Right atrium auricular region (tissue), 2 donors: ENCODE results near the gene TMEM109. TPM values are rescaled to one million over a fixed set of nuclear protein-coding genes. Genes with fewer than 3 reads are reported as not detected.
A peak's percentile ranks its signal among the peaks of the same experiment; 100 is the strongest.

ENCODE experiments used
- DNase-seq: peaks from one replicate; pipeline ENCODE4 v3.0.0-alpha.2; 2019; ENCODE audit warnings: low spot score
- H3K27ac ChIP-seq, 2 donors: fragments of 200-600 bp; sonication (generic); 1 replicate in 1 of 2; 2 replicates in 1 of 2; pipeline ENCODE4 v1.5.1; 2016 to 2019
- H3K27me3 ChIP-seq, 2 donors: fragments of 200-600 bp; sonication (generic); one replicate each; pipeline versions ENCODE4 v1.5.1 to v1.6.0; 2017 to 2019
- H3K36me3 ChIP-seq: fragments of 200-600 bp; sonication (generic); one replicate; pipeline ENCODE4 v1.5.1; 2016
- H3K4me1 ChIP-seq, 2 donors: fragments of 200-600 bp; sonication (generic); one replicate each; pipeline versions ENCODE4 v1.5.1 to v1.6.0; 2017 to 2019
- H3K4me3 ChIP-seq, 2 donors: fragments of 200-600 bp; sonication (generic); 1 replicate in 1 of 2; 2 replicates in 1 of 2; pipeline ENCODE4 v1.5.1; 2017 to 2019; ENCODE audit warnings: mild to moderate bottlenecking in 1 of 2, moderate library complexity in 1 of 2
- H3K9me3 ChIP-seq, 2 donors: fragments of 200-600 bp; sonication (generic); one replicate each; pipeline ENCODE4 v1.5.1; 2019
- CTCF ChIP-seq, 2 donors: fragments of 200-600 bp; sonication (generic); IDR thresholded peaks; one replicate each; pipeline ENCODE4 v1.5.1; 2019; ENCODE audit warnings: antibody characterized with exemption in 2 of 2
- total RNA-seq, 2 donors: library from RNA; depleted of rRNA; stranded (reverse); fragments of >200 nt; gene quantifications; one replicate each; pipeline ENCODE4 v1.1.0, GENCODE V29; 2016

TMEM109 gene
- total RNA-seq, 2 donors from 2014 or later: 119 to 124 TPM

GRCh38 chr11:60899046-60899936, 14.7 kb upstream of the TMEM109 start:
- no peak for DNase-seq
- peaks cover 0 to 3% of the 10 kb centered on the region in 2 donors for H3K4me1 ChIP-seq
- no peak overlapping the region for H3K4me3 ChIP-seq
- peak; percentile 89 to 96 for TF ChIP-seq CTCF (IDR thresholded peaks at IDR 0.05)
- H3K27me3 ChIP-seq: no peaks in the 10 kb centered on the region
- peaks cover 77% of the 10 kb centered on the region for H3K36me3 ChIP-seq
- no peaks in the 10 kb centered on the region for H3K9me3 ChIP-seq
- peak overlapping the region in 1 of 2 donors; percentile 20 for H3K27ac ChIP-seq

GRCh38 chr11:60899977-60900376, 14.0 kb upstream of the TMEM109 start:
- Histone ChIP-seq H3K27me3 (no peaks in the 10 kb centered on the region), H3K4me1 (peaks cover 0 to 10% of the 10 kb centered on the region in 2 donors), H3K9me3 (no peaks in the 10 kb centered on the region), H3K4me3 (no peak overlapping the region), H3K36me3 (peaks cover 71% of the 10 kb centered on the region), H3K27ac (no peak overlapping the region)
- DNase-seq: no peak
- TF ChIP-seq CTCF (IDR thresholded peaks at IDR 0.05): no peak

DNA sequence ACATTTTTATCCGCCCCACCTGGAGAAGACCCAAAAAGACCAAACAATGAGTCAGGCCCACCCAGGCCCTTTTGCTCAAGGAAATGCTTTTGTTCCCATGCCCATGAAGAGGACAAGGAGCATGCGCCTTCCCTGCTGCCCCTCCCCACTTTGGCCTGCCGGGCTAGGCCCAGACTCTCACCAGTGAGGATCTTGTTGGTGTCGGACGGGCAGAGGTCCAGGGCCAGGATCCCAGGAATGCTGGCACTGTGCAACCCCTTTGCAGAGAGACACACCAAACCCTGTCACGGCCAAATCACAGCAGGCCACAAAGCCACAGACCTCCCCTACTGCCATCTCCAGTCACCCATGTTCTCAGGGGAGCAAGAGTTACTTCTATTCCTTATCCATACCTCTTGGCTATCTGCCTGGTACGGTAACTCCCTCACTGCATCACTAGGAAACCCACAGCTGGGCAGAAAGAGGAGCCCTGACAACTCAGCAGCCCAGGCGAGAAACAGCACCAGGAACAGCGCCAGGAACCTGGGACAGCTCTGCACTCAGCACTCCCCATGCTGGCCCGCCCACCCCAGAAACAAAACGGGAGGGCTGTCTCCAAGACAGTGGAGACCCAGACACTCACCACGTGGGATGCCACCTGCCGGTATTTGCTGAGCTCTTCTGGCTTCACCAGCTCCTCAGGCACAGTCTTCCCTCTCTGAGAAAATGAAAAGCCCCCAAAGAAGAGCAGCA, 13.1 kb upstream of the TMEM109 start:
- Histone ChIP-seq H3K9me3 (no peaks in the 10 kb centered on the region), H3K4me1 (peaks cover 0 to 18% of the 10 kb centered on the region in 2 donors), H3K36me3 (peaks cover 71% of the 10 kb centered on the region), H3K27me3 (no peaks in the 10 kb centered on the region), H3K27ac (no peak overlapping the region), H3K4me3 (no peak overlapping the region)
- no peak for TF ChIP-seq CTCF (IDR thresholded peaks at IDR 0.05)
- DNase-seq: no peak

GRCh38 chr11:60902625-60903024, 11.3 kb upstream of the TMEM109 start:
- no peak for DNase-seq
- H3K36me3 ChIP-seq: peaks cover 55% of the 10 kb centered on the region
- no peak for TF ChIP-seq CTCF (IDR thresholded peaks at IDR 0.05)
- no peak overlapping the region for H3K4me3 ChIP-seq
- peaks cover 0 to 26% of the 10 kb centered on the region in 2 donors for H3K4me1 ChIP-seq
- H3K9me3 ChIP-seq: no peaks in the 10 kb centered on the region
- no peak overlapping the region for H3K27ac ChIP-seq
- no peaks in the 10 kb centered on the region for H3K27me3 ChIP-seq

DNA sequence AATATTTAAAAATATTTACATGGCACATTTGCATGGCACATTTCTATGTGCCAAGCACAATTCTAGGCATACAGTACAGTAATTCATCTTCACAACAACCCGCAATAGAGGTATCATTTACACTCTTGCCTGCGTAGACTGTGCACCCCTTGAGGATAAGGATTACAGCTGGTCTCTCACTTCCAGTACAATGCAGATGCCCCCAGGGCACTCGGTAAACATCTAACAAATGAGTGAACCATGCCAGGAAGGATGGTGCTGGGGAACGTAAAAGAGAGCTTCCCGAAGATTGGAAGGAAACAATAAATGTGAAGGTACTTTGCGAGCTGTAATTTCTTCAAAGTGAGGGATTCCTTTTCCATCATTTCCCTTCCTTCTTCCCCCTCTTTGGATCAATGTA, 8.9 kb upstream of the TMEM109 start:
- Histone ChIP-seq H3K27me3 (no peaks in the 10 kb centered on the region), H3K4me3 (peak overlapping the region in 1 of 2 donors; percentile 100), H3K9me3 (no peaks in the 10 kb centered on the region), H3K36me3 (peaks cover 32% of the 10 kb centered on the region), H3K27ac (peak overlapping the region in 1 of 2 donors; percentile 97), H3K4me1 (peaks cover 0 to 26% of the 10 kb centered on the region in 2 donors)
- no peak for TF ChIP-seq CTCF (IDR thresholded peaks at IDR 0.05)
- DNase-seq: no peak
